ENCODE results near the gene RAB22A.

The RAB22A gene

DNA sequence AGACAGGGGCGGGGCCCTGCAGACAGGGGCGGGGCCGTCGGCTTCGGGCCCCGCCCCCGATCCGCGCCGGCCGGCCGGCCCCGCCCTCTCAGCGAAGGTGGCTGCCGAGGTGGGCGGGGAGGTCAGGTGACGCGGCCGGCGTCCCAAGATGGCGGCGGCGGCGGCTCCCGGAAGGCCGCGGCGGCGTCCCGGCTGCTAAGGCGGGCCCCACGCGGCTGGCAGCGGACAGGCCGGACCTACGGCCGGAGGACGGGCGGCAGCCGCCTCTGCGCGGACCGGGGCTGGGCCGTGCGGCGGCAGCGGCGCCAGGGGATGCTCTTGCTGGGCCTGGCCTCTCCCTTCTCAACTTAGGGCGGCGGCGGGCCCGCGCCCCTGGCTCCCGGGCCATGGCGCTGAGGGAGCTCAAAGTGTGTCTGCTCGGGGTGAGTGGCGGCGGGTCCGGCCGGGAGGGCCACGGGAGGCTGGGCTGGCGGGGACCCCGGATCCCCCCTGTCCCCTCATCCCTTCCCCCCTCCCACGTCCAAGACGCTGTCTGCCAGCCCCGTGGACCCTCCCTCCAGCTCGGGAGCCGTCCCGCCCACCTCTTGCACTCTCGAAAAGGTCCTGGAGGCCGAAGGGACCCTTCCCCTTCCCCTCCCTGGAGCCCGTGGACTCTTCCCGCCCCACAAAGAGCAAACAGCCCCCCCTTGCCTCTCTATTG is at the start of gene RAB22A:
RAB22A (plus strand) TSS at position 125 of the 700 bp plus-strand sequence; CDS start at position 387, 262 bp downstream.
- DNase-seq (ENCODE audit: low spot score): peak; percentile 91

DNA sequence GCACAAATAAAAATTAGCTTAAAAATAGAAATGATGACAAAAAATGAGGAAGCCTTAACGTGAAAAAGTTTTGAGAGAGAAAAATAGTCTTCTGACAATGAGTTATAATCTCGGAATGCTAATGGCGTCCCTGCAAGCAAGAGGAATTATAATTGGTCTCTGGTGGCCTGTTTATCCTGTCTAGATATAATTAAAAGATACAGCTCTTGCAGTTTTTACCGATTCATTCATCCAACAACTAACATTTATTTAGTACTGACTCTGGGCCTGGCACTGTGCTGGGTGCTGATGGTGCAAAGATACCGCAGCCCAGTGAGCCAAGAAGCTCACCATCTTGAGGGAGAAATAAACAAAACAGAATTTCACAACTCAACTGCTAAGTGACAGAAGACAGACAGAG is 49.5 kb upstream of the RAB22A start:
- no peak for DNase-seq (ENCODE audit: low spot score)

- no peak for DNase-seq (ENCODE audit: low spot score)
These were observed 47.9 kb upstream of the RAB22A start for GRCh38 chr20:58261660-58262059.

- DNase-seq (ENCODE audit: low spot score): no peak
These were observed 45.2 kb upstream of the RAB22A start for GRCh38 chr20:58264271-58264670.

GRCh38 chr20:58267389-58268215 is 41.9 kb upstream of the RAB22A start:
- DNase-seq (ENCODE audit: low spot score): no peak

- no peak for DNase-seq (ENCODE audit: low spot score)
These were observed 41.1 kb upstream of the RAB22A start for GRCh38 chr20:58268421-58268821.

DNA sequence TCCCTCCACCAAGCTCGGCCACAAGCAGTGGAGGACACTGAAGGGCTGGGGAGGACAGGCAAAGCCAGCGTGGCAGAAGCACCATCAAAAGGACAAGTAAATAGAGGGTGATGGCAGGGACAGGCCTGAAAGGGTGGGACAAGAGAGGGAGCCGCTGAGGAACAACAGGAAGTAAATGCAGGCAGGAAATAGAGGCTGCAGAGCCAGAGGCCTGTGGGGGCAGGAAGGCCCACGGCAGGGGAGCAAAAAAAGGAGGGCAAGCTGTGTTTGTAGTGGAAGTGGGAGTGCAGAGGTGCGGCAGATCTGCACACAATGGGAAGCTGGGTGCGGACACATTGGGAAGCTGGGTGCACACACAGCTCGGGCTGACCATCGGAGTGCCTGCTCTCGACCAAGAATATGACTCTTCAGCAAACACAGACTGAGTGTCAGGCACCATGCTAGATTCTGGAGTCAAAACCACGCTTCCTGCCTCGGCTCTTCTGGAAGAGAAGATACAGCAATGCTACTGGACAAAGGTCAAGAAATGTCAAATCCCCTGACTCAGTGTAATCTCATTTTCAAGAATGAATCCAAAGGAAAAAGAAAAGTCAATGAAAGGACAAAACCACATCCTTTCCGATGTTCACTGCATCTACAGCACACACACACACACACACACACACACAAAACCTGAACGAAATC is 40.4 kb upstream of the RAB22A start:
- DNase-seq (ENCODE audit: low spot score): no peak

- DNase-seq (ENCODE audit: low spot score): no peak
These were observed 37.7 kb upstream of the RAB22A start for GRCh38 chr20:58271606-58272351.

DNA sequence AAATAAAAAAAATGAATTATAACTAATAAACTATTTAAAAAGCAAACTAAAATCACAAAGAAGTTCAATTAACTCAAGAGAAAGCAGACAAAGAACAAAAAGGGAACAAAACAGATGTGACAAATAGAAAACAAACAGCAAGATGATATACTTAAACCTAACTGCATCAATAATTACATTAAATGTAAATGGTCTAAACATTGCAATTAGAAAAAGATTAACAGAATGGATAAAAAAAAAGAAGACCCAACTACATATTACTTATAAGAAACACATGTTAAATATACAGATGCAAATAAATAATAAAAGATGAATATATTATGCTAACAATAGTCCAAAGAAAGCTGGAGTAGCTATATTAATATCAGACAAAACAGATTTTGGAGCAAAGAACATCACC is 35.1 kb upstream of the RAB22A start:
- DNase-seq (ENCODE audit: low spot score): no peak

DNA sequence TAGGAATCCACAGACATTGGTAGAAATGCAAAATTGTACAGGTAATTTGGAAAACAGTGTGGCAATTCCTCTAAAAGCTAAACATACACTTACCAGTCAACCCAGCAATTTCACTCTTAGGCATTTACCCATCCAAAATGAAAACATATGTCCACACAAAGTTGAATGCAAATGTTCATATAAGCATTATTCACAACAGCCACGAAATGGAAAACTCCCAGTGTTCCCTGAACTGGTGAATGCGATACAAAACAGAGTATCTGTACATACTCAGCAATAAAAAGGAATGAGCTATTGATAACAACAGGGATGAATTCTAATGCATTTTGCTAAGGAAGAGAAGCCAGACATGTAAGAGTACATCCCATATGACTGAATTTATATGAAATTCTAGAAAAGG is 32.4 kb upstream of the RAB22A start:
- no peak for DNase-seq (ENCODE audit: low spot score)

DNA sequence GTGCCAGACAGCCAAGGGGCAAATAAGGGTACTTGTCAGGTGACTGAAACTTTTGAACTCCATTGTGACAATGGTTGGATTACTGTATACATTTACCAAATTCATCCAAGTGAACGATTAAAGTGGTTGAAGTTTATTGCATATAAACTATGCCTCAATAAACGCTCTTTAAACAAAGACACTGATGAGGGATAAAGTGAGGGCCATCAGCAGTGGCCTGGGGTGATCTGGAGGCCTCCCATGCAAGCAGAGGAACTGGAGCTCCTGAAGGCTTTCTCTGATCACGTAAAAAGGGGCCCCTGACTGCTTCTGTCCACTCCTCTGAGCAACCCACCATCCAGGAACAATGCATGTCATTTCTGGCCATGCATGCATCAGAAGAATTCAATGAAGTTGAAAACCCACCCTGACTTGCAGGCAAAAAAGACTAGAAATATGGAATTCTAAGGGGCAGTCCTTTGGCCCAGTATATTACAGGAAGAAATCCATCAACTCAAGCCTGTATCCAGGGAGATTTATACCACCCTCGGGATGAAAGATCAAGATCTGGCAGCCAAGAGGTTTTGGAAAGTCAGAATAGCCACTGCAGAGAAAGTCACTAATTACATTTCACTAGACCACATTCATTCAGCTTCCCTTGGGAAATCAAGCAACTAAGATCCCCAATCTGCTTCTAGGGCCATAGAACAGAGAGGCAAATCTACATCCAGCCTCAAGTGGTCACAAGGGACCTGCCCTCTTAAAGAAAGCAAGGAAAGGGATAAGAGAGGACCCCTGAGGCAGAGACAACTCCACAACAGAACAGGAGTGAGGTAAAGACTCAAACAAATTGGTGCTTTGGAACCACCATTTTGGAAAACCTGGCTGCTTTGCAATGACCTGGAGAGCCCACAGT is 31.7 kb upstream of the RAB22A start:
- DNase-seq (ENCODE audit: low spot score): no peak

- no peak for DNase-seq (ENCODE audit: low spot score)
These were observed 22.8 kb upstream of the RAB22A start for GRCh38 chr20:58286729-58287128.

DNA sequence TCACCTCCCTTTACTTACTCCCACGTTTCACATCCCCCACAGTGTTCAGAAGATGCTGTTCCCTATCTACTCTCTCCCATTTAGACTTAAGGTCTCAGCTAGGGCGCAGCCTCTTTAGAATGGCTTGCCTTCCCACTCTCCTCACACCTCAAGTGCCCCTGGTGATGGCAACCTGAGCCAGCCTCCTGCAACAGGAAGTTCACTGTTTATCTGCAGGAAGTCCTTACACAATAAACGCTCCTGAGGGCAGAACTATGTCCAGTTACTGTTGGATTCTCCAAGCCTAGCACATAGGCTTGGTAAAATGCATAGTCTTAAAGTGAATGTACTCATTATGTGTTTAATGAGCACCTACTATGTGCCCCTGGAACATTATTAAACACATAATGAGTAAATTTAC is 21.9 kb upstream of the RAB22A start:
- no peak for DNase-seq (ENCODE audit: low spot score)

GRCh38 chr20:58289143-58289542 is 20.4 kb upstream of the RAB22A start:
- DNase-seq (ENCODE audit: low spot score): no peak

GRCh38 chr20:58293453-58293852 is 16.1 kb upstream of the RAB22A start:
- no peak for DNase-seq (ENCODE audit: low spot score)

GRCh38 chr20:58294497-58295455 is 14.7 kb upstream of the RAB22A start:
- no peak for DNase-seq (ENCODE audit: low spot score)

DNA sequence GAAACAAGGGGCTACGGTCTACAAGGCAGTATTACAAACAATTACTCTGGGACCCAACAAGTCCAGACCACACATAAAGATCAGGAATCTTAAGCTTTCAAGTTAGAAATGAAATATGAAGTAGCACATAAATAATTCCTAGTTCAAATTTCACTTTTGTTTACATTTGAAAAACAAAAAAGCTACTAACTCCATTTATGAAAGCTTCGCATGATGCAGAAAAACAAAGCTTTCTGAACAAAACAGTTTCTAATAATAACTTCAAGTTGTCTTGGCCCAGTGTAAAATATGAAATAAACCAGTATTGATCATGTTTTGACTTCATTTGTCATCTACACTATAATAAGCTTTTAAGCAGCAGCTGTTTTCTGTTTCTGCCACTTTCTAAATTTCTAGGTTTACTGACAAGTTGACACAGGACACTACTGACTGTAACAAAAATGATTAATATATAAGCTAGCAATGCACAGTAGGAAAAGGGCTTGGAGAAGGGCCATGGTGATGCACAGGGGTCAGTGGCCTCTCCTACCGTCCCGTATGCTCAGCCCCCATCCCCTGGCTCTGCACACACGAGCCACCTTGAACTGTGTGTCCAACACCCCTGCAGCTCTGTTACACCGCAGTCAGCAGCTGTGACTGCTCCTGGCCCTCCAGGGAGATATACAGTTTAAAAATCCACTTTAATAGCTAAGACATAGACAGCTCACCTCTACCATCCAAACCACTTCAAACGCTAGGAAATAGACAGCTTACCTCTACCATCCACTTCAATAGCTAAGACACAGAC is 13.3 kb upstream of the RAB22A start:
- DNase-seq (ENCODE audit: low spot score): no peak

GRCh38 chr20:58297394-58297793 is 12.1 kb upstream of the RAB22A start:
- no peak for DNase-seq (ENCODE audit: low spot score)

DNA sequence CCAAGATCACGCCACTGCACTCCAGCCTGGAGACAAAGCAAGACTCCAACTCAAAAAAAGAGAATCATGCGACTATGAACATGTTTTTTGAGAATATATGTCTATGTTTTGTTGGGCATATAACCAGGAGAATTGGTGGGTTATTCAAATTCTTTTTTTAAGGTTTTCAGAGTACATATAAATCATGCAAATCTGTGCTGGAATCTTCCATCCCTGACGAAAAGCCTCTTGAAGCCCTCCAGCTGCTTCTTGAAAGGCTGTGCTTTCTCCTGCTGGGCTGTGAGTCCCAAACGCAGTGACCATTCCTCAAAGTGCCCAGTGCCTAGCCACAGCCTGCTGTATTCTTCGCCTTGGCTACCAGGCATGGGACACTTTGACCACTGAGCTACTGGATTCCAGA is 9.2 kb upstream of the RAB22A start:
- DNase-seq (ENCODE audit: low spot score): no peak

All from COLO829 (cell line).